H9 (cell line): Measurements from ENCODE around the gene BLNK. TPM values are rescaled to one million over a fixed set of nuclear protein-coding genes. Genes with fewer than 3 reads are reported as not detected.

Source experiments
- DNase-seq: peaks from one replicate; pipeline ENCODE4 v3.0.0-alpha.2; 2017
- H2AFZ ChIP-seq: one replicate; pipeline ENCODE4 v1.6.1; 2013; ENCODE audit warnings: mild to moderate bottlenecking, low read length, control low read depth, moderate library complexity
- H2AK5ac ChIP-seq: 2 replicates; pipeline ENCODE4 v1.6.1; 2013; ENCODE audit warnings: low read length, control low read depth, mixed read lengths; ENCODE audit not compliant: insufficient read length
- H2BK120ac ChIP-seq: one replicate; pipeline ENCODE4 v1.6.1; 2013; ENCODE audit warnings: low read depth, mild to moderate bottlenecking, low read length, control low read depth, inconsistent platforms; ENCODE audit not compliant: poor library complexity, severe bottlenecking
- H2BK12ac ChIP-seq: 2 replicates; pipeline ENCODE4 v1.6.1; 2013; ENCODE audit warnings: low read length, control low read depth, mixed read lengths, low read depth; ENCODE audit not compliant: insufficient read length
- H2BK15ac ChIP-seq: 2 replicates; pipeline ENCODE4 v1.6.1; 2013; ENCODE audit warnings: low read depth, low read length, control low read depth
- H2BK20ac ChIP-seq: one replicate; pipeline ENCODE4 v1.6.1; 2013; ENCODE audit warnings: low read depth, mild to moderate bottlenecking, low read length, control low read depth, inconsistent platforms; ENCODE audit not compliant: poor library complexity, severe bottlenecking
- H2BK5ac ChIP-seq: 2 replicates; pipeline ENCODE4 v1.6.1; 2013; ENCODE audit warnings: low read length, control low read depth, mixed read lengths; ENCODE audit not compliant: insufficient read length
- H3K14ac ChIP-seq: 2 replicates; pipeline ENCODE4 v1.6.1; 2013; ENCODE audit warnings: low read length, control low read depth; ENCODE audit not compliant: insufficient read depth
- H3K18ac ChIP-seq: 2 replicates; pipeline ENCODE4 v1.6.1; 2013; ENCODE audit warnings: low read depth, mild to moderate bottlenecking, mixed read lengths, low read length, control low read depth; ENCODE audit not compliant: insufficient read length
- H3K23ac ChIP-seq: 2 replicates; pipeline ENCODE4 v1.6.1; 2013; ENCODE audit warnings: low read length, control low read depth, mixed read lengths, low read depth; ENCODE audit not compliant: insufficient read length
- H3K23me2 ChIP-seq: 2 replicates; pipeline ENCODE4 v1.6.1; 2013; ENCODE audit warnings: low read depth, mild to moderate bottlenecking, mixed read lengths, low read length, control low read depth; ENCODE audit not compliant: insufficient read length, poor library complexity, severe bottlenecking
- H3K27ac ChIP-seq: 2 replicates; pipeline ENCODE4 v1.5.1; 2013; ENCODE audit warnings: low read length, control low read depth, mixed read lengths, low read depth; ENCODE audit not compliant: insufficient read length
- H3K27me3 ChIP-seq: 2 replicates; pipeline ENCODE4 v1.6.1; 2013; ENCODE audit warnings: low read length, control low read depth, inconsistent platforms; ENCODE audit not compliant: insufficient read depth
- H3K4ac ChIP-seq: 2 replicates; pipeline ENCODE4 v1.6.1; 2013; ENCODE audit warnings: low read depth, mild to moderate bottlenecking, control low read depth, inconsistent platforms, low read length, moderate library complexity
- H3K4me1 ChIP-seq: 2 replicates; pipeline ENCODE4 v1.6.1; 2013; ENCODE audit warnings: low read length, control low read depth, inconsistent platforms; ENCODE audit not compliant: insufficient read depth
- H3K4me2 ChIP-seq: 2 replicates; pipeline ENCODE4 v1.6.1; 2013; ENCODE audit warnings: low read length, control low read depth, mixed read lengths; ENCODE audit not compliant: insufficient read length, insufficient read depth
- H3K56ac ChIP-seq: 2 replicates; pipeline ENCODE4 v1.6.1; 2013; ENCODE audit warnings: low read depth, mild to moderate bottlenecking, mixed read lengths, low read length, control low read depth; ENCODE audit not compliant: insufficient read length
- H3K79me1 ChIP-seq: 2 replicates; pipeline ENCODE4 v1.6.1; 2013; ENCODE audit warnings: low read depth, mild to moderate bottlenecking, moderate library complexity, low read length, control low read depth, inconsistent platforms; ENCODE audit not compliant: insufficient read depth, poor library complexity, severe bottlenecking
- H3K79me2 ChIP-seq: 2 replicates; pipeline ENCODE4 v1.6.1; 2013; ENCODE audit warnings: low read length, control low read depth, inconsistent platforms; ENCODE audit not compliant: insufficient read depth
- H3K9ac ChIP-seq: 2 replicates; pipeline ENCODE4 v1.6.1; 2013; ENCODE audit warnings: low read length, control low read depth, mixed read lengths; ENCODE audit not compliant: insufficient read length; ENCODE audit errors: extremely low read depth
- H3K9me3 ChIP-seq: one replicate; pipeline ENCODE4 v1.6.1; 2013; ENCODE audit warnings: low read depth, low read length, inconsistent platforms; ENCODE audit not compliant: control insufficient read depth
- H3T11ph ChIP-seq: one replicate; pipeline ENCODE4 v1.6.1; 2013; ENCODE audit warnings: mild to moderate bottlenecking, low read length, control low read depth, inconsistent platforms
- H4K20me1 ChIP-seq: one replicate; pipeline ENCODE4 v1.6.1; 2013; ENCODE audit not compliant: control insufficient read depth, insufficient read length, insufficient read depth
- H4K5ac ChIP-seq: 2 replicates; pipeline ENCODE4 v1.6.1; 2013; ENCODE audit warnings: low read depth, mild to moderate bottlenecking, mixed read lengths, low read length, control low read depth; ENCODE audit not compliant: insufficient read length
- H4K8ac ChIP-seq: replicated peaks from 2 replicates; pipeline ENCODE4 v1.6.1; 2013; ENCODE audit warnings: low read length, control low read depth, mixed read lengths, low read depth; ENCODE audit not compliant: insufficient read length
- H4K91ac ChIP-seq: 2 replicates; pipeline ENCODE4 v1.6.1; 2013; ENCODE audit warnings: low read depth, mild to moderate bottlenecking, moderate library complexity, mixed read lengths, low read length, control low read depth; ENCODE audit not compliant: insufficient read length
- H3K27ac Mint-ChIP-seq, 3 experiments: 2 replicates in 2 of 3; 3 replicates in 1 of 3; pipeline ENCODE4 v1.8.0; 2020 to 2021; ENCODE audit warnings: mixed read lengths in 3 of 3, mild to moderate bottlenecking in 1 of 3, moderate library complexity in 1 of 3
- H3K27me3 Mint-ChIP-seq: 2 replicates; pipeline ENCODE4 v1.8.0; 2021; ENCODE audit warnings: low read depth, mild to moderate bottlenecking, moderate library complexity, mixed read lengths
- H3K36me3 Mint-ChIP-seq, 3 experiments: 2 replicates in 2 of 3; 3 replicates in 1 of 3; pipeline ENCODE4 v1.8.0; 2020 to 2021; ENCODE audit warnings: low read depth in 3 of 3, mixed read lengths in 3 of 3; ENCODE audit not compliant: insufficient read depth in 1 of 3
- H3K4me1 Mint-ChIP-seq, 2 experiments: 2 replicates each; pipeline ENCODE4 v1.8.0; 2020; ENCODE audit warnings: mixed read lengths in 2 of 2
- H3K4me3 Mint-ChIP-seq, 2 experiments: 2 replicates in 1 of 2; 3 replicates in 1 of 2; pipeline ENCODE4 v1.8.0; 2020 to 2021; ENCODE audit warnings: mild to moderate bottlenecking in 2 of 2, mixed read lengths in 2 of 2, moderate library complexity in 1 of 2
- H3K9me3 Mint-ChIP-seq, 2 experiments: 2 replicates in 1 of 2; 3 replicates in 1 of 2; pipeline ENCODE4 v1.8.0; 2020; ENCODE audit warnings: mild to moderate bottlenecking in 2 of 2, mixed read lengths in 2 of 2, moderate library complexity in 1 of 2
- WGBS: extraction: QIAGEN DNeasy Blood & Tissue Kit; methylation state at CpG from one replicate; pipeline ENCODE4 v1.1.7; 2013; ENCODE audit warnings: missing lambda C conversion rate, low lambda C conversion rate, mixed read lengths; ENCODE audit not compliant: insufficient read length; ENCODE audit errors: extremely low coverage; 5-methylcytosine and 5-hydroxymethylcytosine counted together
- total RNA-seq: library from RNA; stranded (reverse); gene quantifications from 2 replicates; pipeline ENCODE4 v1.2.1, GENCODE V29; 2021
- TF ChIP-seq, protein P1 (sequence below): fragments of 200-600 bp; sonication (generic); conservative IDR thresholded peaks from 3 replicates; pipeline ENCODE4 v1.8.0; 2021; ENCODE audit warnings: antibody characterized with exemption, mild to moderate bottlenecking

BLNK gene
- total RNA-seq, 1 experiment from 2014 or later, result not detected

- H3K4me2 ChIP-seq, result no peak overlapping the region
- Mint-ChIP-seq H3K4me3 (no peak overlapping the region), H3K4me1 (peaks cover 9 to 10% of the 10 kb centered on the region in 2 experiments), H3K27ac (no peak overlapping the region), H3K36me3 (no peaks in the 10 kb centered on the region), H3K27me3 (no peaks in the 10 kb centered on the region; the same call in 1 of the 2 replicates), H3K9me3 (no peaks in the 10 kb centered on the region)
- no peaks in the 10 kb centered on the region for H3K9me3 ChIP-seq
- H3K79me1 ChIP-seq, result no peaks in the 10 kb centered on the region
- no peak overlapping the region for H2BK5ac ChIP-seq
- H2BK120ac ChIP-seq, result no peak overlapping the region
- no peak overlapping the region for H3K9ac ChIP-seq
- no peaks in the 10 kb centered on the region for H4K20me1 ChIP-seq
- no peak overlapping the region for H3K14ac ChIP-seq
- H2AFZ ChIP-seq, result no peak overlapping the region
- H3K27ac ChIP-seq, result no peak overlapping the region
- H2BK15ac ChIP-seq, result no peak overlapping the region
- no peak overlapping the region for H4K91ac ChIP-seq
- no CpG with 5 or more reads among the region's 4 CpGs for WGBS
- TF ChIP-seq, protein P1, sequence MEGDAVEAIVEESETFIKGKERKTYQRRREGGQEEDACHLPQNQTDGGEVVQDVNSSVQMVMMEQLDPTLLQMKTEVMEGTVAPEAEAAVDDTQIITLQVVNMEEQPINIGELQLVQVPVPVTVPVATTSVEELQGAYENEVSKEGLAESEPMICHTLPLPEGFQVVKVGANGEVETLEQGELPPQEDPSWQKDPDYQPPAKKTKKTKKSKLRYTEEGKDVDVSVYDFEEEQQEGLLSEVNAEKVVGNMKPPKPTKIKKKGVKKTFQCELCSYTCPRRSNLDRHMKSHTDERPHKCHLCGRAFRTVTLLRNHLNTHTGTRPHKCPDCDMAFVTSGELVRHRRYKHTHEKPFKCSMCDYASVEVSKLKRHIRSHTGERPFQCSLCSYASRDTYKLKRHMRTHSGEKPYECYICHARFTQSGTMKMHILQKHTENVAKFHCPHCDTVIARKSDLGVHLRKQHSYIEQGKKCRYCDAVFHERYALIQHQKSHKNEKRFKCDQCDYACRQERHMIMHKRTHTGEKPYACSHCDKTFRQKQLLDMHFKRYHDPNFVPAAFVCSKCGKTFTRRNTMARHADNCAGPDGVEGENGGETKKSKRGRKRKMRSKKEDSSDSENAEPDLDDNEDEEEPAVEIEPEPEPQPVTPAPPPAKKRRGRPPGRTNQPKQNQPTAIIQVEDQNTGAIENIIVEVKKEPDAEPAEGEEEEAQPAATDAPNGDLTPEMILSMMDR, result no peak
- no peak overlapping the region for H2AK5ac ChIP-seq
- no peak overlapping the region for H3K23ac ChIP-seq
- no peaks in the 10 kb centered on the region for H3K79me2 ChIP-seq
- H4K5ac ChIP-seq, result no peak overlapping the region
- H4K8ac ChIP-seq, result no peak overlapping the region
- H3T11ph ChIP-seq, result no peak overlapping the region
- H3K23me2 ChIP-seq, result no peaks in the 10 kb centered on the region
- H3K56ac ChIP-seq, result no peak overlapping the region
- H3K4ac ChIP-seq, result no peak overlapping the region
- no peak overlapping the region for H2BK12ac ChIP-seq
- no peaks in the 10 kb centered on the region for H3K4me1 ChIP-seq
- no peaks in the 10 kb centered on the region for H3K27me3 ChIP-seq
- no peak overlapping the region for H2BK20ac ChIP-seq
- no peak overlapping the region for H3K18ac ChIP-seq
- DNase-seq, result no peak
Observed at GRCh38 chr10:96264938-96265337, 6.4 kb downstream of the BLNK start.
